Stimulated activated CD4-positive, alpha-beta T cell treated with anti-CD3 and anti-CD28 coated beads, Interleukin-2, amount 100 ng/mL, for 4 hours (primary cell): ENCODE data around the gene CENPP.
A peak's percentile ranks its signal among the peaks of the same experiment; 100 is the strongest.

Source experiments
- DNase-seq: peaks from one replicate; pipeline ENCODE4 v3.0.0-alpha.2; 2020; ENCODE audit warnings: low read depth

Gene CENPP

DNA sequence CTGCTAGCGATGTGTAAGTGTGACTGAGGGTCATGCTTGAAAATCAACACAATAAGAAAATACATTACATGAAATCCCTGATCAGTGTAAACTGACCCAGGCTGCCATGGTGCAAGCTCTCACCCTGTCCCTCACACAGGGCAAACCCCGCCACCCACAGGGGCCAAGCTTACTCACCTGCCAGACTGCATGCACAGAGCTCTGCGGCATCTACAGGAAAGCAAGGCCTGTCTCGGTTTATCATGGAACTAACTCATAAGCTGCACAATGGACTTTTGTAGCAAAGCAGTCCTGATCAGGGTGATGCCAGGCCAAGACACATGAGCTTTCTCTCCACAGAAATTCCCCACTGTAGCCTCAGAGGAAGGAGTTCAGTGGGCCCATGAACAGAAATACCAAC lies 334.5 kb downstream of the CENPP start:
- no peak for DNase-seq

- DNase-seq = no peak
These were observed 335.4 kb downstream of the CENPP start for GRCh38 chr9:92661127-92661526.

GRCh38 chr9:92661743-92662142 lies 336.0 kb downstream of the CENPP start:
- no peak for DNase-seq

GRCh38 chr9:92663126-92663525 lies 337.4 kb downstream of the CENPP start:
- no peak for DNase-seq

GRCh38 chr9:92663951-92664350 lies 338.2 kb downstream of the CENPP start:
- no peak for DNase-seq

GRCh38 chr9:92664394-92665152 lies 338.8 kb downstream of the CENPP start:
- DNase-seq = no peak

DNA sequence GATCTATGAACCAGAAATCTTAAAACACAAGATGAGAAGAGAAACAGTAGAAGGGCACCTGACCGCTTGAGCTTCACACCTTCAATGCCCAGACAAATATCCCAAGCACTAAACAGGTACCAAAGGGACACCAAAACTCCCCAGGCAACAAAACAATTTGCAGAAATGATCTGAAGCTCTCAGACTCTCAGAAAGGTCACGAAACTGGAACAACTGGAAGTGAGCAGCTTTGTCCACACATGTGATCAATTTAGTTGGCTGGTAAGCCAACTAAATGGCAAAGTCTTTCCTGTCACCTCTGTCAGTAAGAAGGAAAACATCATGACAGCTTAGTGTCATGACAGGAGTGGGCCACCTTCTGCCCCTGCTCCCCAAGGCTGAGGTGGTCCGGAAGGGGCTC lies 340.1 kb downstream of the CENPP start:
- DNase-seq = no peak

GRCh38 chr9:92666236-92666635 lies 340.5 kb downstream of the CENPP start:
- DNase-seq = no peak

DNA sequence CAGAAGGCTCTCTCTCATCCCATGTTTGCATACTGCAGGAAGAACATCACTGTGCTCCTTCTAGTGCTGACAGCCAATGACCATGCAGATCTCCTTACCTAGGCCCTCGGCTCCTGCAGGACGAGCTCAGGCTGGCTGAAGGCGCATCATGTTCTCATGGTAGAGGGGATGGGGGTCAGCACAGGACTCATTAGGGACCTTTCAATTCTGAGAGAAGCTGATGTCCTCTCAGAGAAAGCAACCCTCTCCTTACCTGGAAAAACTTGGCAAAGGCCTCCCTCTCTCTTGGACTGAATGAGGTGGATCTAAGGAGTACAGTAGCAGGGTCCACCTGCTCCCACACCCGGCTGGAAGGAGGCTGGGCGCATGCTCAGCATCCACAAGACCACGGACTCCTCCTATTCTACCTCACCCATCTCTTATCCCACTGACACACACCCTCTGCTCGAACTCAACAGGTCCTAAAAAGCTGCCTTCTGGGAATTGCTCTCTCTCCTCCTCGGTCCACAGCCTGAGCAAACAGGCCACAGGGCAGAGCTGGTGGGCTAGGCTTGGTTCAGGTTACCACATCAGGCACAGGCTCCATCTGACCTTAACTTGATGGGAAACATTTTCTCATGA lies 341.3 kb downstream of the CENPP start:
- DNase-seq = no peak

GRCh38 chr9:92668746-92669526 lies 343.2 kb downstream of the CENPP start:
- DNase-seq = peak; percentile 26

DNA sequence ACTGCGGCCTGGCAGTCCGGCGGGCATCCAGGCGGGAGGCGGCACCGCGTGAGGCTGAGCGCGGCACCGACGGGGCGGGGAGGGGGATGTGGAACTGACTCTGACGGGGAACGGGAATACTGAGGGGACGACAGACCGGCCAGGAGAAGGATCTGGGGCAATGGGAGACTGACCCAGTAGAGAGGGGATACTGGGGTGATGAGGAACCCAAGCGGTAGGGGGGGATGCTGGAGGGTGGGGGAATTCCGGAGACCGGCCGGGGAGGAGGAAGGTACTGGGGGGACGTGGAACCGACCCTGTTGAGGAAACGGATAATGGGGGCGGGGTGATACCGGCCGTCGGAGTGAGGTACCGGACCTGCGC lies 343.8 kb downstream of the CENPP start:
- peak; percentile 4 for DNase-seq
